ENCODE results near the gene PKN2. TPM values are rescaled to one million over a fixed set of nuclear protein-coding genes. Genes with fewer than 3 reads are reported as not detected.
"Not testable (repeated sequence)": the region's sequence is repeated elsewhere in the genome, so short reads cannot be mapped to it uniquely, and the experiment has no call there.

PKN2 gene
- total and polyA plus RNA-seq, 10 donors = 10.2 to 63.9 (median 45.3) TPM

GRCh38 chr1:88878731-88879130 is 194.7 kb downstream of the PKN2 start:
- 82 to 92% (median 86%) methylated on average over 4 of the region's 4 CpGs for WGBS, 5 donors
- H3K36me3 ChIP-seq = peaks cover 0 to 84% (median 39%) of the 10 kb centered on the region in 6 donors
- no peaks in the 10 kb centered on the region for H3K9me3 ChIP-seq
- intact Hi-C loops (cut with DNase I; ENCODE audit: low total_unique reads) = loop anchor here (5.0 kb wide), 1 partner anchor 221 kb away; no protein-coding TSS in a partner anchor
- peaks cover 0 to 95% (median 67%) of the 10 kb centered on the region in 6 donors for H3K4me1 ChIP-seq
- no peak for DNase-seq
- TF ChIP-seq POLR2A (IDR thresholded peaks at IDR 0.05) (no peak), CTCF (IDR thresholded peaks at IDR 0.05 in 8 of 11, conservative IDR thresholded peaks at IDR 0.05 in 3 of 11) (no peak), POLR2AphosphoS5 (IDR thresholded peaks at IDR 0.05) (no peak)
- no peak overlapping the region for H3K4me3 ChIP-seq
- no peaks in the 10 kb centered on the region for H3K27me3 ChIP-seq (replicated peaks in 1 of 7)
- H3K27ac ChIP-seq = no peak overlapping the region

GRCh38 chr1:88880717-88881116 is 196.6 kb downstream of the PKN2 start:
- H3K9me3 ChIP-seq; DNase-seq; H3K4me3 ChIP-seq; H3K27ac ChIP-seq; H3K27me3 ChIP-seq (replicated peaks in 1 of 7): not testable (repeated sequence)
- Histone ChIP-seq H3K4me1 (peaks cover 0 to 88% (median 56%) of the 10 kb centered on the region in 6 donors), H3K36me3 (peaks cover 0 to 95% (median 58%) of the 10 kb centered on the region in 6 donors)
- 69 to 89% (median 82%) methylated on average over 8 of the region's 8 CpGs for WGBS, 5 donors
- intact Hi-C loops (cut with DNase I; ENCODE audit: low total_unique reads) = loop anchor here (10.0 kb wide), 1 partner anchor 196 kb away; the partner anchor contains the start of gene PKN2

GRCh38 chr1:88883156-88883555 is 199.1 kb downstream of the PKN2 start:
- TF ChIP-seq CTCF (IDR thresholded peaks at IDR 0.05 in 8 of 11, conservative IDR thresholded peaks at IDR 0.05 in 3 of 11) (no peak), POLR2AphosphoS5 (IDR thresholded peaks at IDR 0.05) (no peak), POLR2A (IDR thresholded peaks at IDR 0.05) (no peak)
- Histone ChIP-seq H3K4me1 (peaks cover 0 to 84% (median 46%) of the 10 kb centered on the region in 6 donors), H3K36me3 (peaks cover 0 to 97% (median 67%) of the 10 kb centered on the region in 6 donors), H3K9me3 (no peaks in the 10 kb centered on the region), H3K27ac (no peak overlapping the region), H3K27me3 (replicated peaks in 1 of 7) (no peaks in the 10 kb centered on the region), H3K4me3 (no peak overlapping the region)
- 83 to 91% (median 91%) methylated on average over 3 of the region's 3 CpGs for WGBS, 5 donors
- intact Hi-C loops (cut with DNase I; ENCODE audit: low total_unique reads) = loop anchor here (10.0 kb wide), 1 partner anchor 198 kb away; the partner anchor contains the start of gene PKN2
- DNase-seq = no peak

Small RNA genes lying within 50 kb of the gene (small RNA-seq; reads per million reads assigned to genes)
- 0 reads per million in 4 donors for gene RNU6-125P

Other genes with a start within 250 kb of the PKN2 start
- 10 to 100 TPM; 26.1 to 40.5 (median 32.6) TPM for gene GTF2B, start 207.3 kb downstream of the PKN2 start, total RNA-seq
- gene GTF2B, start 207.3 kb downstream of the PKN2 start, polyA plus RNA-seq = 10 to 100 TPM; 24.0 to 32.2 (median 31.2) TPM